Measurements from ENCODE around the gene VAV1.
"Not testable (repeated sequence)": the region's sequence is repeated elsewhere in the genome, so short reads cannot be mapped to it uniquely, and the experiment has no call there.

VAV1 gene

GRCh38 chr19:6865849-6866248, 93.3 kb downstream of the VAV1 start:
- no peaks in the 10 kb centered on the region for H3K36me3 ChIP-seq (ENCODE audit: control insufficient read depth in 1 of 2, insufficient read depth in 2 of 2, low read depth in 1 of 2, low read length in 2 of 2)
- no peak overlapping the region for H2BK12ac ChIP-seq (ENCODE audit: low read length in 2 of 2)
- no peak overlapping the region for H2AK5ac ChIP-seq (ENCODE audit: low read length, severe bottlenecking)
- no peak overlapping the region for H3K9ac ChIP-seq (ENCODE audit: low read length)
- no peak overlapping the region for H2BK5ac ChIP-seq (ENCODE audit: low read depth, low read length, poor library complexity, severe bottlenecking)
- H3K14ac ChIP-seq (ENCODE audit: low read length in 2 of 2), result no peak overlapping the region
- H3K27me3 ChIP-seq (ENCODE audit: control insufficient read depth in 1 of 2, insufficient read depth in 1 of 2, low read length in 2 of 2), result peaks cover 0 to 5% of the 10 kb centered on the region in 2 experiments
- H3K4me3 ChIP-seq (ENCODE audit: insufficient read depth in 1 of 2, low read depth in 1 of 2, low read length in 2 of 2), result no peak overlapping the region
- no peak overlapping the region for H3K18ac ChIP-seq (ENCODE audit: low read depth in 1 of 2, low read length in 2 of 2)
- H4K91ac ChIP-seq (ENCODE audit: low read length), result no peak overlapping the region
- no peak overlapping the region for H3K4me2 ChIP-seq (ENCODE audit: low read length, poor library complexity, severe bottlenecking)
- no peak for DNase-seq
- H3K4me1 ChIP-seq (ENCODE audit: control insufficient read depth, insufficient read depth, low read depth, low read length), result peaks cover 2% of the 10 kb centered on the region
- H2AFZ ChIP-seq (ENCODE audit: low read depth, low read length), result no peak overlapping the region
- H2BK120ac ChIP-seq (ENCODE audit: low read depth, low read length), result no peak overlapping the region
- H3K27ac ChIP-seq (ENCODE audit: low read length, poor library complexity, severe bottlenecking), result no peak overlapping the region
- no peaks in the 10 kb centered on the region for H3K9me3 ChIP-seq (ENCODE audit: control insufficient read depth, low read length)
- H2BK15ac ChIP-seq (ENCODE audit: low read depth, poor library complexity, severe bottlenecking), result no peak overlapping the region
- no peak overlapping the region for H3K23ac ChIP-seq (ENCODE audit: low read length in 2 of 2)
- H3K4ac ChIP-seq (ENCODE audit: low read depth in 1 of 2, low read length in 2 of 2), result no peak overlapping the region
- H4K8ac ChIP-seq (ENCODE audit: low read length), result no peak overlapping the region
- 87% methylated on average over 10 of the region's 10 CpGs for WGBS
- no peaks in the 10 kb centered on the region for H3K79me1 ChIP-seq (replicated peaks; ENCODE audit: low read length, poor library complexity, severe bottlenecking)

- Histone ChIP-seq H3K27me3 (ENCODE audit: control insufficient read depth in 1 of 2, insufficient read depth in 1 of 2, low read length in 2 of 2) (peaks cover 0 to 5% of the 10 kb centered on the region in 2 experiments), H3K4ac (ENCODE audit: low read depth in 1 of 2, low read length in 2 of 2) (no peak overlapping the region), H3K27ac (ENCODE audit: low read length, poor library complexity, severe bottlenecking) (no peak overlapping the region), H3K79me1 (replicated peaks; ENCODE audit: low read length, poor library complexity, severe bottlenecking) (no peaks in the 10 kb centered on the region), H4K8ac (ENCODE audit: low read length) (no peak overlapping the region), H2BK5ac (ENCODE audit: low read depth, low read length, poor library complexity, severe bottlenecking) (no peak overlapping the region), H3K4me3 (ENCODE audit: insufficient read depth in 1 of 2, low read depth in 1 of 2, low read length in 2 of 2) (no peak overlapping the region), H3K14ac (ENCODE audit: low read length in 2 of 2) (no peak overlapping the region), H3K4me2 (ENCODE audit: low read length, poor library complexity, severe bottlenecking) (no peak overlapping the region), H2BK15ac (ENCODE audit: low read depth, poor library complexity, severe bottlenecking) (no peak overlapping the region), H2AK5ac (ENCODE audit: low read length, severe bottlenecking) (no peak overlapping the region), H4K91ac (ENCODE audit: low read length) (no peak overlapping the region), H2BK12ac (ENCODE audit: low read length in 2 of 2) (no peak overlapping the region), H3K4me1 (ENCODE audit: control insufficient read depth, insufficient read depth, low read depth, low read length) (peaks cover 2% of the 10 kb centered on the region), H3K23ac (ENCODE audit: low read length in 2 of 2) (no peak overlapping the region), H3K36me3 (ENCODE audit: control insufficient read depth in 1 of 2, insufficient read depth in 2 of 2, low read depth in 1 of 2, low read length in 2 of 2) (no peaks in the 10 kb centered on the region), H3K9ac (ENCODE audit: low read length) (no peak overlapping the region), H3K18ac (ENCODE audit: low read depth in 1 of 2, low read length in 2 of 2) (no peak overlapping the region), H2BK120ac (ENCODE audit: low read depth, low read length) (no peak overlapping the region), H3K9me3 (ENCODE audit: control insufficient read depth, low read length) (no peaks in the 10 kb centered on the region), H2AFZ (ENCODE audit: low read depth, low read length) (no peak overlapping the region)
- WGBS, result 80% methylated on average over 6 of the region's 6 CpGs
- no peak for DNase-seq
These were observed 94.2 kb downstream of the VAV1 start for GRCh38 chr19:6866741-6867151.

GRCh38 chr19:6868351-6868750, 95.8 kb downstream of the VAV1 start:
- no peak overlapping the region for H3K4me3 ChIP-seq (ENCODE audit: insufficient read depth in 1 of 2, low read depth in 1 of 2, low read length in 2 of 2)
- H3K23ac ChIP-seq (ENCODE audit: low read length in 2 of 2), result no peak overlapping the region
- DNase-seq, result no peak
- no peak overlapping the region for H3K18ac ChIP-seq (ENCODE audit: low read depth in 1 of 2, low read length in 2 of 2)
- no peak overlapping the region for H2BK12ac ChIP-seq (ENCODE audit: low read length in 2 of 2)
- no peak overlapping the region for H3K27ac ChIP-seq (ENCODE audit: low read length, poor library complexity, severe bottlenecking)
- no peak overlapping the region for H2AK5ac ChIP-seq (ENCODE audit: low read length, severe bottlenecking)
- no peak overlapping the region for H2BK15ac ChIP-seq (ENCODE audit: low read depth, poor library complexity, severe bottlenecking)
- H2BK120ac ChIP-seq (ENCODE audit: low read depth, low read length), result no peak overlapping the region
- H3K36me3 ChIP-seq (ENCODE audit: control insufficient read depth in 1 of 2, insufficient read depth in 2 of 2, low read depth in 1 of 2, low read length in 2 of 2), result no peaks in the 10 kb centered on the region
- WGBS, result 56% methylated on average over 4 of the region's 4 CpGs
- H3K14ac ChIP-seq (ENCODE audit: low read length in 2 of 2), result no peak overlapping the region
- no peak overlapping the region for H3K4ac ChIP-seq (ENCODE audit: low read depth in 1 of 2, low read length in 2 of 2)
- H4K8ac ChIP-seq (ENCODE audit: low read length), result no peak overlapping the region
- H3K79me1 ChIP-seq (replicated peaks; ENCODE audit: low read length, poor library complexity, severe bottlenecking), result no peaks in the 10 kb centered on the region
- no peaks in the 10 kb centered on the region for H3K9me3 ChIP-seq (ENCODE audit: control insufficient read depth, low read length)
- H3K4me2 ChIP-seq (ENCODE audit: low read length, poor library complexity, severe bottlenecking), result no peak overlapping the region
- H2BK5ac ChIP-seq (ENCODE audit: low read depth, low read length, poor library complexity, severe bottlenecking), result no peak overlapping the region
- H2AFZ ChIP-seq (ENCODE audit: low read depth, low read length), result no peak overlapping the region
- H3K4me1 ChIP-seq (ENCODE audit: control insufficient read depth, insufficient read depth, low read depth, low read length), result no peaks in the 10 kb centered on the region
- H3K9ac ChIP-seq (ENCODE audit: low read length), result no peak overlapping the region
- H4K91ac ChIP-seq (ENCODE audit: low read length), result no peak overlapping the region
- peaks cover 0 to 2% of the 10 kb centered on the region in 2 experiments for H3K27me3 ChIP-seq (ENCODE audit: control insufficient read depth in 1 of 2, insufficient read depth in 1 of 2, low read length in 2 of 2)

GRCh38 chr19:6869151-6869882, 96.8 kb downstream of the VAV1 start:
- not testable (repeated sequence) for H2AK5ac ChIP-seq (ENCODE audit: low read length, severe bottlenecking); H2BK5ac ChIP-seq (ENCODE audit: low read depth, low read length, poor library complexity, severe bottlenecking); H3K4me1 ChIP-seq (ENCODE audit: control insufficient read depth, insufficient read depth, low read depth, low read length); H2AFZ ChIP-seq (ENCODE audit: low read depth, low read length); H3K27ac ChIP-seq (ENCODE audit: low read length, poor library complexity, severe bottlenecking); H3K4me3 ChIP-seq (ENCODE audit: insufficient read depth in 1 of 2, low read depth in 1 of 2, low read length in 2 of 2); H2BK15ac ChIP-seq (ENCODE audit: low read depth, poor library complexity, severe bottlenecking); H3K18ac ChIP-seq (ENCODE audit: low read depth in 1 of 2, low read length in 2 of 2); H3K4me2 ChIP-seq (ENCODE audit: low read length, poor library complexity, severe bottlenecking); H2BK12ac ChIP-seq (ENCODE audit: low read length in 2 of 2); H3K14ac ChIP-seq (ENCODE audit: low read length in 2 of 2); H3K36me3 ChIP-seq (ENCODE audit: control insufficient read depth in 1 of 2, insufficient read depth in 2 of 2, low read depth in 1 of 2, low read length in 2 of 2); H3K27me3 ChIP-seq (ENCODE audit: control insufficient read depth in 1 of 2, insufficient read depth in 1 of 2, low read length in 2 of 2); H3K9ac ChIP-seq (ENCODE audit: low read length); H3K23ac ChIP-seq (ENCODE audit: low read length in 2 of 2); H2BK120ac ChIP-seq (ENCODE audit: low read depth, low read length); H4K91ac ChIP-seq (ENCODE audit: low read length); H3K9me3 ChIP-seq (ENCODE audit: control insufficient read depth, low read length); H4K8ac ChIP-seq (ENCODE audit: low read length); H3K79me1 ChIP-seq (replicated peaks; ENCODE audit: low read length, poor library complexity, severe bottlenecking); DNase-seq; H3K4ac ChIP-seq (ENCODE audit: low read depth in 1 of 2, low read length in 2 of 2)
- 87% methylated on average over 19 of the region's 22 CpGs for WGBS
